Activated CD4-positive, alpha-beta memory T cell treated with anti-CD3 and anti-CD28 coated beads, Interleukin-2, amount 10 ng/mL, durations not matched to agents 7 days and 5 days (primary cell): Measurements from ENCODE around the gene ITPK1. TPM values are rescaled to one million over a fixed set of nuclear protein-coding genes. Genes with fewer than 3 reads are reported as not detected.
"Not testable (repeated sequence)": the region's sequence is repeated elsewhere in the genome, so short reads cannot be mapped to it uniquely, and the experiment has no call there.

ENCODE experiments used
- CTCF ChIA-PET: fragments of 350-600 bp; sonication (Branson Sonifier 250); formaldehyde crosslinking; loops from one replicate; lab custom pipeline; 2021; ENCODE audit warnings: antibody characterized with exemption, inconsistent platforms; lab: Charles Lee
- POLR2A ChIA-PET: fragments of 350-600 bp; sonication (Branson Sonifier 250); formaldehyde crosslinking; loops from one replicate; lab custom pipeline; 2021; ENCODE audit warnings: antibody characterized with exemption; lab: Charles Lee
- DNase-seq: peaks from one replicate; pipeline ENCODE4 v3.0.0-alpha.2; 2020
- H3K27ac Mint-ChIP-seq: one replicate; pipeline ENCODE4 v1.8.0; 2021; ENCODE audit warnings: mild to moderate bottlenecking, mixed read lengths
- H3K27me3 Mint-ChIP-seq: one replicate; pipeline ENCODE4 v1.8.0; 2021; ENCODE audit warnings: mixed read lengths
- H3K36me3 Mint-ChIP-seq: one replicate; pipeline ENCODE4 v1.8.0; 2021; ENCODE audit warnings: low read depth, mixed read lengths
- H3K4me1 Mint-ChIP-seq: one replicate; pipeline ENCODE4 v1.8.0; 2021; ENCODE audit warnings: mixed read lengths
- H3K4me3 Mint-ChIP-seq: one replicate; pipeline ENCODE4 v1.8.0; 2021; ENCODE audit warnings: mild to moderate bottlenecking, mixed read lengths
- H3K9me3 Mint-ChIP-seq: one replicate; pipeline ENCODE4 v1.8.0; 2021; ENCODE audit warnings: mixed read lengths
- total RNA-seq, 2 experiments: library from RNA; stranded (reverse); gene quantifications; one replicate each; pipeline ENCODE4 v1.2.3, GENCODE V29; 2021

The ITPK1 gene
- total RNA-seq, 2 experiments from 2014 or later = 59.3 to 62.3 TPM

- DNase-seq = no peak
- no peaks in the 10 kb centered on the region for H3K36me3 Mint-ChIP-seq
- no peaks in the 10 kb centered on the region for H3K9me3 Mint-ChIP-seq
- H3K4me3 Mint-ChIP-seq = no peak overlapping the region
- peaks cover 29% of the 10 kb centered on the region for H3K4me1 Mint-ChIP-seq
- no peak overlapping the region for H3K27ac Mint-ChIP-seq
- H3K27me3 Mint-ChIP-seq = no peaks in the 10 kb centered on the region
- POLR2A ChIA-PET = no interaction called here
- CTCF ChIA-PET = no interaction called here
These were observed 41.6 kb downstream of the ITPK1 start for GRCh38 chr14:93073910-93074769.

- no peaks in the 10 kb centered on the region for H3K9me3 Mint-ChIP-seq
- peaks cover 27% of the 10 kb centered on the region for H3K4me1 Mint-ChIP-seq
- H3K4me3 Mint-ChIP-seq = no peak overlapping the region
- H3K27ac Mint-ChIP-seq = no peak overlapping the region
- no peaks in the 10 kb centered on the region for H3K27me3 Mint-ChIP-seq
- POLR2A ChIA-PET = no interaction called here
- no peak for DNase-seq
- H3K36me3 Mint-ChIP-seq = no peaks in the 10 kb centered on the region
- CTCF ChIA-PET = interaction anchor here (1.3 kb wide), 1 partner anchor 121 kb away, joined by 3 read pairs; no protein-coding TSS in a partner anchor
These were observed 42.4 kb downstream of the ITPK1 start for GRCh38 chr14:93073358-93073707.

GRCh38 chr14:93072659-93073357, 42.9 kb downstream of the ITPK1 start:
- Mint-ChIP-seq H3K27me3 (no peaks in the 10 kb centered on the region), H3K9me3 (no peaks in the 10 kb centered on the region), H3K4me3 (no peak overlapping the region), H3K36me3 (no peaks in the 10 kb centered on the region), H3K27ac (no peak overlapping the region), H3K4me1 (peaks cover 30% of the 10 kb centered on the region)
- POLR2A ChIA-PET = no interaction called here
- no peak for DNase-seq
- CTCF ChIA-PET = interaction anchor here (1.3 kb wide), 1 partner anchor 121 kb away, joined by 3 read pairs; no protein-coding TSS in a partner anchor

GRCh38 chr14:93068711-93069110, 47.0 kb downstream of the ITPK1 start:
- ChIA-PET POLR2A (no interaction called here), CTCF (interaction anchor here (1.2 kb wide), 1 partner anchor 45 kb away, joined by 3 read pairs; no protein-coding TSS in a partner anchor)
- Mint-ChIP-seq H3K36me3 (peaks cover 5% of the 10 kb centered on the region), H3K4me3 (no peak overlapping the region), H3K4me1 (peaks cover 43% of the 10 kb centered on the region), H3K27ac (no peak overlapping the region), H3K27me3 (no peaks in the 10 kb centered on the region), H3K9me3 (no peaks in the 10 kb centered on the region)
- no peak for DNase-seq

GRCh38 chr14:93067088-93067487, 48.6 kb downstream of the ITPK1 start:
- CTCF ChIA-PET = interaction anchor here (1.1 kb wide), 1 partner anchor 33 kb away, joined by 3 read pairs; no protein-coding TSS in a partner anchor
- H3K27ac Mint-ChIP-seq = peak overlapping the region; percentile 64
- peaks cover 5% of the 10 kb centered on the region for H3K36me3 Mint-ChIP-seq
- H3K4me3 Mint-ChIP-seq = no peak overlapping the region
- POLR2A ChIA-PET = interaction anchor here (1.3 to 1.6 kb wide), 3 partner anchors 46 to 50 kb away, joined by 4 to 6 read pairs (median 4); partner anchors contain the start of gene ITPK1
- peaks cover 35% of the 10 kb centered on the region for H3K4me1 Mint-ChIP-seq
- no peaks in the 10 kb centered on the region for H3K9me3 Mint-ChIP-seq
- no peak for DNase-seq
- H3K27me3 Mint-ChIP-seq = no peaks in the 10 kb centered on the region

GRCh38 chr14:93065272-93065730, 50.4 kb downstream of the ITPK1 start:
- ChIA-PET CTCF (interaction anchor here (0.9 kb wide), 1 partner anchor 48 kb away, joined by 4 read pairs; no protein-coding TSS in a partner anchor), POLR2A (no interaction called here)
- H3K27me3 Mint-ChIP-seq = no peaks in the 10 kb centered on the region
- H3K4me3 Mint-ChIP-seq = no peak overlapping the region
- DNase-seq = no peak
- H3K36me3 Mint-ChIP-seq = peaks cover 5% of the 10 kb centered on the region
- no peaks in the 10 kb centered on the region for H3K9me3 Mint-ChIP-seq
- peaks cover 39% of the 10 kb centered on the region for H3K4me1 Mint-ChIP-seq
- H3K27ac Mint-ChIP-seq = peak overlapping the region; percentile 82

GRCh38 chr14:93064411-93065271, 51.1 kb downstream of the ITPK1 start:
- no peak for DNase-seq
- ChIA-PET CTCF (interaction anchor here (0.9 kb wide), 1 partner anchor 49 kb away, joined by 4 read pairs; no protein-coding TSS in a partner anchor), POLR2A (no interaction called here)
- peaks cover 5% of the 10 kb centered on the region for H3K36me3 Mint-ChIP-seq
- H3K27ac Mint-ChIP-seq = peak overlapping the region; percentile 82
- H3K9me3 Mint-ChIP-seq = no peaks in the 10 kb centered on the region
- H3K4me3 Mint-ChIP-seq = no peak overlapping the region
- no peaks in the 10 kb centered on the region for H3K27me3 Mint-ChIP-seq
- peaks cover 41% of the 10 kb centered on the region for H3K4me1 Mint-ChIP-seq

- Mint-ChIP-seq H3K27me3 (no peaks in the 10 kb centered on the region), H3K4me1 (peaks cover 41% of the 10 kb centered on the region), H3K27ac (no peak overlapping the region), H3K4me3 (no peak overlapping the region), H3K9me3 (no peaks in the 10 kb centered on the region), H3K36me3 (peaks cover 5% of the 10 kb centered on the region)
- DNase-seq = no peak
- ChIA-PET CTCF (no interaction called here), POLR2A (no interaction called here)
These were observed 52.3 kb downstream of the ITPK1 start for GRCh38 chr14:93063393-93063792.

- no peak overlapping the region for H3K4me3 Mint-ChIP-seq
- no peaks in the 10 kb centered on the region for H3K9me3 Mint-ChIP-seq
- H3K27ac Mint-ChIP-seq = no peak overlapping the region
- no peak for DNase-seq
- H3K27me3 Mint-ChIP-seq = no peaks in the 10 kb centered on the region
- peaks cover 38% of the 10 kb centered on the region for H3K4me1 Mint-ChIP-seq
- ChIA-PET CTCF (no interaction called here), POLR2A (no interaction called here)
- peaks cover 5% of the 10 kb centered on the region for H3K36me3 Mint-ChIP-seq
These were observed 52.8 kb downstream of the ITPK1 start for GRCh38 chr14:93062890-93063289.

GRCh38 chr14:93062013-93062412, 53.7 kb downstream of the ITPK1 start:
- peaks cover 31% of the 10 kb centered on the region for H3K4me1 Mint-ChIP-seq
- H3K9me3 Mint-ChIP-seq, CTCF ChIA-PET, DNase-seq, H3K36me3 Mint-ChIP-seq, POLR2A ChIA-PET, H3K27me3 Mint-ChIP-seq, H3K27ac Mint-ChIP-seq, H3K4me3 Mint-ChIP-seq: not testable (repeated sequence)

- ChIA-PET POLR2A (no interaction called here), CTCF (no interaction called here)
- H3K9me3 Mint-ChIP-seq = no peaks in the 10 kb centered on the region
- H3K27ac Mint-ChIP-seq = no peak overlapping the region
- no peaks in the 10 kb centered on the region for H3K27me3 Mint-ChIP-seq
- H3K4me3 Mint-ChIP-seq = no peak overlapping the region
- no peaks in the 10 kb centered on the region for H3K36me3 Mint-ChIP-seq
- peaks cover 25% of the 10 kb centered on the region for H3K4me1 Mint-ChIP-seq
- no peak for DNase-seq
These were observed 54.2 kb downstream of the ITPK1 start for GRCh38 chr14:93061380-93062012.

- H3K27me3 Mint-ChIP-seq = no peaks in the 10 kb centered on the region
- H3K4me3 Mint-ChIP-seq = no peak overlapping the region
- ChIA-PET CTCF (no interaction called here), POLR2A (no interaction called here)
- H3K9me3 Mint-ChIP-seq = no peaks in the 10 kb centered on the region
- peaks cover 19% of the 10 kb centered on the region for H3K4me1 Mint-ChIP-seq
- no peak for DNase-seq
- H3K27ac Mint-ChIP-seq = no peak overlapping the region
- no peaks in the 10 kb centered on the region for H3K36me3 Mint-ChIP-seq
These were observed 54.9 kb downstream of the ITPK1 start for GRCh38 chr14:93060841-93061240.
